SK-N-MC (cell line): ENCODE measurements around the gene MAP3K7CL.

Experiments used
- EZH2 ChIP-seq: fragments of 200-600 bp; sonication (generic); IDR thresholded peaks from one replicate; pipeline ENCODE4 v1.6.1; 2017; ENCODE audit warnings: antibody characterized with exemption
- FOXP2 ChIP-seq: optimal IDR thresholded peaks from 2 replicates; pipeline ENCODE3; 2011; ENCODE audit warnings: mild to moderate bottlenecking, moderate library complexity; ENCODE audit not compliant: insufficient read depth; ENCODE audit errors: extremely low read length, control extremely low read depth
- POLR2AphosphoS5 ChIP-seq: IDR thresholded peaks from 2 replicates; pipeline ENCODE4 v1.6.1; 2012; ENCODE audit warnings: mild to moderate bottlenecking, low read depth, low read length, borderline replicate concordance

- no peak for TF ChIP-seq EZH2
- TF ChIP-seq POLR2AphosphoS5: no peak
- no peak for TF ChIP-seq FOXP2
Measured at GRCh38 chr21:29104239-29104708, 26.2 kb upstream of the MAP3K7CL start.
